ENCODE results near the gene HYAL4. TPM values are rescaled to one million over a fixed set of nuclear protein-coding genes. Genes with fewer than 3 reads are reported as not detected.

Gene HYAL4
- total RNA-seq, 2 experiments from 2014 or later = not detected

DNA sequence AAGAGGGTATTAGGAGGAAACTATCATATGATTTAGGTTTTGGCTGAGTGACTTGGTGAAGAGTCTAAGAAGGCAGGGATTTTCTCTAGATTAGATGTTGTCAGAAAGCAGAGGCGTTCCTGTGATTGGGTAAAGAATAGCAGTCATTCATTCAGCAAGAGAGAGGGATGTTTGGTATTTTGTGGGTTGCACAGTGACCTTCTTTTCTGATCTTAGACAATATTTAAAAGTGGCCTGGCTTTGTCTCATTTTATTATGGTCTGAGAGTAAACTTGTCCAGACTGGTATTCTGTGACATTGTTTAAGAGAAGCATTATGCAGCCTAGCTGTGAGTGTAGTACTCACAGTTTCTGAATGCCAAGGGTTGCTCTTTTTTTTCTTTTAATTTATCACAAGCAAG lies 18.5 kb downstream of the HYAL4 start:
- no TSS peak for BruUV-seq (replicated peaks)
- no peaks in the 10 kb centered on the region for H3K9me3 ChIP-seq (ENCODE audit: low read length)
- H3K27ac ChIP-seq (ENCODE audit: low read depth, low read length, poor library complexity, severe bottlenecking) = no peak overlapping the region
- H4K20me1 ChIP-seq (ENCODE audit: insufficient read depth, low read length) = no peaks in the 10 kb centered on the region
- intact Hi-C loops (cut with micrococcal nuclease; ENCODE audit: unreplicated experiment) = loop anchor here (10.0 kb wide), 1 partner anchor 369 kb away; no protein-coding TSS in a partner anchor
- H3K79me2 ChIP-seq (ENCODE audit: insufficient read depth, low read depth, low read length) = no peaks in the 10 kb centered on the region
- H3K4me1 ChIP-seq (ENCODE audit: insufficient read depth, low read length, poor library complexity, severe bottlenecking) = no peaks in the 10 kb centered on the region
- DNase-seq (ENCODE audit: low spot score) = no peak
- CTCF ChIA-PET (ENCODE audit: unreplicated experiment) = no interaction called here
- no peak overlapping the region for H3K4me3 ChIP-seq (ENCODE audit: low read depth, low read length, poor library complexity, severe bottlenecking)
- TF ChIP-seq EZH2phosphoT487 (IDR thresholded peaks at IDR 0.05; ENCODE audit: borderline replicate concordance, low read depth, low read length) (no peak), CTCF (conservative IDR thresholded peaks at IDR 0.05; ENCODE audit: low read length) (no peak)
- H3K4me2 ChIP-seq (ENCODE audit: low read length) = no peak overlapping the region
- H2AFZ ChIP-seq (ENCODE audit: low read length) = no peak overlapping the region
- POLR2A ChIA-PET = no interaction called here
- no peaks in the 10 kb centered on the region for H3K9me2 ChIP-seq (ENCODE audit: insufficient read depth, low read length)
- H3K36me3 ChIP-seq (ENCODE audit: insufficient read depth, low read length) = no peaks in the 10 kb centered on the region

GRCh38 chr7:123864012-123864411 lies 19.0 kb downstream of the HYAL4 start:
- Histone ChIP-seq H2AFZ (ENCODE audit: low read length) (no peak overlapping the region), H3K4me3 (ENCODE audit: low read depth, low read length, poor library complexity, severe bottlenecking) (no peak overlapping the region), H3K79me2 (ENCODE audit: insufficient read depth, low read depth, low read length) (no peaks in the 10 kb centered on the region), H3K4me1 (ENCODE audit: insufficient read depth, low read length, poor library complexity, severe bottlenecking) (no peaks in the 10 kb centered on the region), H4K20me1 (ENCODE audit: insufficient read depth, low read length) (no peaks in the 10 kb centered on the region), H3K36me3 (ENCODE audit: insufficient read depth, low read length) (no peaks in the 10 kb centered on the region), H3K4me2 (ENCODE audit: low read length) (no peak overlapping the region), H3K9me2 (ENCODE audit: insufficient read depth, low read length) (no peaks in the 10 kb centered on the region), H3K27ac (ENCODE audit: low read depth, low read length, poor library complexity, severe bottlenecking) (no peak overlapping the region), H3K9me3 (ENCODE audit: low read length) (no peaks in the 10 kb centered on the region)
- intact Hi-C loops (cut with micrococcal nuclease; ENCODE audit: unreplicated experiment) = loop anchor here (2.0 to 10.0 kb wide), 2 partner anchors 229 to 369 kb away; no protein-coding TSS in a partner anchor
- no TSS peak for BruUV-seq (replicated peaks)
- no peak for DNase-seq (ENCODE audit: low spot score)
- TF ChIP-seq EZH2phosphoT487 (IDR thresholded peaks at IDR 0.05; ENCODE audit: borderline replicate concordance, low read depth, low read length) (no peak), CTCF (conservative IDR thresholded peaks at IDR 0.05; ENCODE audit: low read length) (no peak)
- ChIA-PET CTCF (ENCODE audit: unreplicated experiment) (no interaction called here), POLR2A (no interaction called here)

DNA sequence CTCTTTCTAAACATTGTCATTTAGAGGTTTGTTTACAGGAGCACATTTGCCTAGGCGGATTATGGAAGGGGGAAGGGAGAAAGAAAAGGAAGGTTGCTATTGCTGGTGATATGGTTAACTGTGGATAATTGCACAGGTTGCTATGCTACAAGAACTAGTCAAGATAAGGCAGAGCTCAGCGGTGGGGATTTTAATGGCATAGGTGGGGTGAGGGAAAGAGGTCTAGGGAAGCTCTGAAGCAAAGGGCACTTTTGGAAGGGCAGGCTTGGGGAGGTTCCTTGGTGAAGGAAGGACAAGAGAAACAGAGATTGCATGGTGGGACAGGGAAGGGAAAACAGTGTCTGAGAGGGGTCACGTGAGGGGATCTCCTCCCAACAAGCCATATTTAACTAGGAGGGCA lies 19.5 kb downstream of the HYAL4 start:
- H3K4me2 ChIP-seq (ENCODE audit: low read length) = no peak overlapping the region
- no peaks in the 10 kb centered on the region for H4K20me1 ChIP-seq (ENCODE audit: insufficient read depth, low read length)
- POLR2A ChIA-PET = no interaction called here
- no peak overlapping the region for H3K27ac ChIP-seq (ENCODE audit: low read depth, low read length, poor library complexity, severe bottlenecking)
- intact Hi-C loops (cut with micrococcal nuclease; ENCODE audit: unreplicated experiment) = loop anchor here (2.0 to 10.0 kb wide), 2 partner anchors 230 to 370 kb away; no protein-coding TSS in a partner anchor
- BruUV-seq (replicated peaks) = no TSS peak
- no peak overlapping the region for H3K4me3 ChIP-seq (ENCODE audit: low read depth, low read length, poor library complexity, severe bottlenecking)
- no peak overlapping the region for H2AFZ ChIP-seq (ENCODE audit: low read length)
- H3K9me3 ChIP-seq (ENCODE audit: low read length) = no peaks in the 10 kb centered on the region
- no peaks in the 10 kb centered on the region for H3K36me3 ChIP-seq (ENCODE audit: insufficient read depth, low read length)
- H3K79me2 ChIP-seq (ENCODE audit: insufficient read depth, low read depth, low read length) = no peaks in the 10 kb centered on the region
- TF ChIP-seq CTCF (conservative IDR thresholded peaks at IDR 0.05; ENCODE audit: low read length) = no peak
- TF ChIP-seq EZH2phosphoT487 (IDR thresholded peaks at IDR 0.05; ENCODE audit: borderline replicate concordance, low read depth, low read length) = no peak
- CTCF ChIA-PET (ENCODE audit: unreplicated experiment) = no interaction called here
- no peaks in the 10 kb centered on the region for H3K9me2 ChIP-seq (ENCODE audit: insufficient read depth, low read length)
- H3K4me1 ChIP-seq (ENCODE audit: insufficient read depth, low read length, poor library complexity, severe bottlenecking) = no peaks in the 10 kb centered on the region
- no peak for DNase-seq (ENCODE audit: low spot score)
